Aorta (tissue), 5 donors: Measurements from ENCODE around the gene AAMP. TPM values are rescaled to one million over a fixed set of nuclear protein-coding genes. Genes with fewer than 3 reads are reported as not detected.
A peak's percentile ranks its signal among the peaks of the same experiment; 100 is the strongest.

Source experiments
- ATAC-seq: fragments of 200-7000 bp; cut with Tn5 transposase; one replicate; pipeline ENCODE4 v1.9.1; 2022; ENCODE audit warnings: moderate library complexity; ENCODE audit not compliant: low FRiP score
- DNase-seq, 2 donors: peaks; one replicate each; pipeline ENCODE4 v3.0.0-alpha.2; 2020
- H3K27ac ChIP-seq, 2 donors: one replicate each; pipeline ENCODE4 v1.5.1; 2013; ENCODE audit warnings: low read length in 2 of 2, mild to moderate bottlenecking in 2 of 2, moderate library complexity in 2 of 2, control low read depth in 1 of 2, inconsistent platforms in 1 of 2, low read depth in 1 of 2
- H3K27me3 ChIP-seq, 2 donors: one replicate each; pipeline ENCODE4 v1.6.1; 2013; ENCODE audit warnings: control low read depth in 1 of 2, low read length in 1 of 2, mild to moderate bottlenecking in 1 of 2, moderate library complexity in 1 of 2; ENCODE audit not compliant: insufficient read depth in 2 of 2, control insufficient read depth in 1 of 2
- H3K36me3 ChIP-seq, 2 donors: one replicate each; pipeline ENCODE4 v1.6.1; 2013; ENCODE audit warnings: control low read depth in 1 of 2, low read length in 1 of 2, mild to moderate bottlenecking in 1 of 2; ENCODE audit not compliant: insufficient read depth in 2 of 2, control insufficient read depth in 1 of 2
- H3K4me1 ChIP-seq, 2 donors: one replicate each; pipeline ENCODE4 v1.6.1; 2013; ENCODE audit warnings: low read length in 2 of 2, control low read depth in 1 of 2, mild to moderate bottlenecking in 1 of 2, moderate library complexity in 1 of 2; ENCODE audit not compliant: insufficient read depth in 2 of 2, control insufficient read depth in 1 of 2
- H3K4me3 ChIP-seq, 2 donors: one replicate each; pipeline ENCODE4 v1.5.1; 2013; ENCODE audit warnings: low read length in 2 of 2, control low read depth in 1 of 2, mild to moderate bottlenecking in 1 of 2
- H3K9me3 ChIP-seq: one replicate; pipeline ENCODE4 v1.6.1; 2013; ENCODE audit warnings: mild to moderate bottlenecking, low read length; ENCODE audit not compliant: control insufficient read depth
- WGBS, 2 donors: extraction: QIAGEN DNeasy Blood & Tissue Kit; methylation state at CpG; one replicate each; pipeline ENCODE4 v1.1.7; 2013; 5-methylcytosine and 5-hydroxymethylcytosine counted together
- intact Hi-C, 2 donors: fragments of 100-400 bp; cut with DNase I; formaldehyde crosslinking; loops; one replicate each; pipeline versions ENCODE4 v1.14.2 to v1.15.0; 2022
- polyA plus RNA-seq, 2 donors: library from polyadenylated mRNA; stranded (reverse); fragments of 200-250 nt; gene quantifications; one replicate each; pipeline ENCODE4 v1.2.3, GENCODE V29; 2013
- total RNA-seq, 2 donors: library from RNA; stranded (reverse); fragmentation: NEBNext Ultra II Directional; extraction: Animal tissue kit (Norgen Biotek cat#: 25700); gene quantifications; one replicate each; pipeline ENCODE4 v1.2.1, GENCODE V29; 2021
- donor health status: healthy with polysubstance abuse.
- donor health status: Bipolar disorder and iron deficiency.
- donor health status: DM: no; HTN: no; CAD: no.
- donor health status: DM: no; HTN: no; CAD: no.
- donor health status: DM: yes; HTN: yes; CAD: no.

The AAMP gene
- total and polyA plus RNA-seq, 4 donors = 50.8 to 80.9 (median 57.0) TPM

DNA sequence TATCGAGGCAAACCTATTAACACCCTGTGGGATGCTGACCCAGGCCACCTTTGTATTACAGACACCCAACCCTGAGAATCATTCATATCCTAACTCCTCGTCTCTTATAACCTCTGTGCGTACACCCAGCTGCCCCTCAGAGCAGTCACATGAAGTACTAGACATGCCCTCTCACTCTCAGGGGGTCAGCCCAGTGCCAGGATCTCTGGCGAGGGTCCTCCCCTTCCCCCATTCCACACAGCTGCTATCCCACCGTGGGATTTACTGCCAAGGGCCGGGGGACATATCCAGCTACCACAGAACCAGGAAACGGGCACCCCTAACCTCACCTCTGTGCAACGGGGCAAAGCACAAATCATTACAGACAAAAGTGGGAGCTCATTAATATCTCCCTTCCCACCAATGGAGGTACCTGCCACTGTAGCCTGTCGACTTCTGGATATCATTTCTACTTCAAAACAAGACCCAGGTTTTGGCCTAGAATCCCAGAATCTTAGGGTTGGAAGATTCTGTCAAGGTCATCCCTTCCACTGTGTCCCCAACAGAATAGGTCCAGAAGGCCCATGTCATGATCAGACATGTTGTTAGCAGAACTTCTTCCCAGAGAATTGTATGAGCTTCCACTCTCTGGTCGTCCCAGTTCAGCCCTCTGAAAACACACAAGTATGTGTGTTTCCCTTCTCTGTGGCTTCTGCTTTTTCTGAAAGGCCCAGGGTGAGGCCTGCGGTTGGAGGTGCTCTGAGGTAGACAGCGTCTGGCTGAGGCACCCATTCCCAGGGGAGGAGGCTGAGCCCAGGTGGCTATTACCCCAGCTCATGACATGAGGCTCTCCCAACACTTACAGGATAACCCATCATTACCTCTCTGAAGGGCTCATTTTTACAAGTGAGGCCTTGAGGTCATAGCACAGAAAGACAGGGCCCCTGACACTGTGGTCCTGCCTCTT lies 20.7 kb upstream of the AAMP start:
- intact Hi-C loops = loop anchor here in 1 of 2 donors (2.0 kb wide), 1 partner anchor 18 kb away; no protein-coding TSS in a partner anchor
- Histone ChIP-seq H3K4me1 (peaks cover 0 to 3% of the 10 kb centered on the region in 2 donors), H3K9me3 (no peaks in the 10 kb centered on the region), H3K27ac (peak overlapping the region; percentile 46 to 92), H3K36me3 (no peaks in the 10 kb centered on the region), H3K4me3 (peak overlapping the region; percentile 59 to 94), H3K27me3 (no peaks in the 10 kb centered on the region)
- WGBS, 2 donors = 8 to 12% methylated on average over 12 of the region's 12 CpGs
- DNase-seq (no peak), ATAC-seq (no peak)

DNA sequence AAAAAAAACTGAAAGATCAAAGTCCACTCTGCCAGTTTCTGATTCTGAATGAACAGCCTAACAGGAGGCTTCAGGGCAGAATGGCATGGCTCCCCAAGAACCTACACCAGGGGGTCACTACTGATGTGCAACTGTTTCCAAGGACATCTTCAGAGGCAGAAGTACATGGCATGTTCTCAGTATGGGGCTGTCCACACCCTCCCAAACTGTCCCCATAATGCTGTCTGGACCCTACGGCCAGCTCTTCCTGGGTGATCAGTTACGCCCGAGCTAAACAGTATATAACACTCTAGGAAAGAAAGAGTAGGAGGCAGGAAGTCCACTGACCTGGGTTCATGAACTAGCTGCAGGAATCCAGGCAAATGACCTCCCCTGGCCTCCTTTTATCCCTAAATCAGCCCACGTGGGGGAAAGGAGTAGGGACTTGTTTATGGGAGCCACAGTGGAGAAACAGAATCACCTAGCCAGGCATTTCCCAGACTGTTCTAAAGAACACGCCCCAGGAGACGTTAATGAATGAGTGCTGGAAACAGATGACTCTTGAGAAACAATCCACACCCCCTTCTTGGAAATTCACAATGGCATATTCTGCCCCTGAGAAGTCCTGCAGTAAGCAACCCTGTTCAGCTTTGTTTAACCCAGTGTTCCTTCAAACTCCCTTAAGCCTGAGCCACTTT lies 19.8 kb upstream of the AAMP start:
- DNase-seq (no peak), ATAC-seq (no peak)
- Histone ChIP-seq H3K4me3 (peak overlapping the region; percentile 31 to 59), H3K27ac (peak overlapping the region; percentile 32 to 92), H3K4me1 (peaks cover 0 to 3% of the 10 kb centered on the region in 2 donors), H3K9me3 (no peaks in the 10 kb centered on the region), H3K27me3 (no peaks in the 10 kb centered on the region), H3K36me3 (no peaks in the 10 kb centered on the region)
- WGBS, 2 donors = 8 to 14% methylated on average over 6 of the region's 6 CpGs
- intact Hi-C loops = loop anchor here in 1 of 2 donors (2.0 kb wide), 1 partner anchor 17 kb away; no protein-coding TSS in a partner anchor

- no peaks in the 10 kb centered on the region for H3K9me3 ChIP-seq
- WGBS, 2 donors = 1 to 2% methylated on average over 11 of the region's 11 CpGs
- H3K27ac ChIP-seq = peak overlapping the region; percentile 87 to 95
- no peaks in the 10 kb centered on the region for H3K36me3 ChIP-seq
- ATAC-seq (peak; percentile 90), DNase-seq (peak; percentile 94 to 95)
- H3K4me3 ChIP-seq = peak overlapping the region; percentile 23 to 72
- peaks cover 0 to 3% of the 10 kb centered on the region in 2 donors for H3K4me1 ChIP-seq
- H3K27me3 ChIP-seq = no peaks in the 10 kb centered on the region
- intact Hi-C loops = no loop called here
Measured at GRCh38 chr2:218286570-218287459, 16.9 kb upstream of the AAMP start.

GRCh38 chr2:218285604-218286003 lies 15.7 kb upstream of the AAMP start:
- Histone ChIP-seq H3K27me3 (no peaks in the 10 kb centered on the region), H3K4me3 (no peak overlapping the region), H3K4me1 (peaks cover 0 to 3% of the 10 kb centered on the region in 2 donors), H3K36me3 (peaks cover 0 to 1% of the 10 kb centered on the region in 2 donors), H3K9me3 (no peaks in the 10 kb centered on the region), H3K27ac (peak overlapping the region; percentile 85 to 91)
- DNase-seq (peak; percentile 86 to 92), ATAC-seq (peak; percentile 51)
- intact Hi-C loops = no loop called here
- 2 to 3% methylated on average over 6 of the region's 6 CpGs for WGBS, 2 donors

- Histone ChIP-seq H3K4me3 (peak overlapping the region in 1 of 2 donors; percentile 1), H3K27ac (peak overlapping the region in 1 of 2 donors; percentile 70), H3K27me3 (no peaks in the 10 kb centered on the region), H3K9me3 (no peaks in the 10 kb centered on the region), H3K4me1 (peaks cover 0 to 3% of the 10 kb centered on the region in 2 donors), H3K36me3 (peaks cover 0 to 8% of the 10 kb centered on the region in 2 donors)
- peak; percentile 30 for ATAC-seq
- intact Hi-C loops = no loop called here
- 25 to 32% methylated on average over 16 of the region's 16 CpGs for WGBS, 2 donors
- peak; percentile 79 to 87 for DNase-seq
Measured at GRCh38 chr2:218284106-218284811, 14.3 kb upstream of the AAMP start.

- no peaks in the 10 kb centered on the region for H3K27me3 ChIP-seq
- peaks cover 0 to 3% of the 10 kb centered on the region in 2 donors for H3K4me1 ChIP-seq
- peak overlapping the region; percentile 71 to 86 for H3K27ac ChIP-seq
- no peak overlapping the region for H3K4me3 ChIP-seq
- DNase-seq (peak; percentile 83 to 87), ATAC-seq (no peak)
- peaks cover 0 to 21% of the 10 kb centered on the region in 2 donors for H3K36me3 ChIP-seq
- H3K9me3 ChIP-seq = no peaks in the 10 kb centered on the region
- WGBS, 2 donors = 6% methylated on average over 16 to 17 of the region's 17 CpGs
- intact Hi-C loops = no loop called here
Measured at GRCh38 chr2:218282173-218282991, 12.4 kb upstream of the AAMP start.

GRCh38 chr2:218281449-218281848 lies 11.5 kb upstream of the AAMP start:
- Histone ChIP-seq H3K36me3 (peaks cover 3 to 21% of the 10 kb centered on the region in 2 donors), H3K27me3 (no peaks in the 10 kb centered on the region), H3K27ac (peak overlapping the region; percentile 71 to 86), H3K9me3 (no peaks in the 10 kb centered on the region), H3K4me3 (no peak overlapping the region), H3K4me1 (peaks cover 0 to 3% of the 10 kb centered on the region in 2 donors)
- intact Hi-C loops = no loop called here
- 6 to 11% methylated on average over 3 of the region's 3 CpGs for WGBS, 2 donors
- ATAC-seq (no peak), DNase-seq (peak in 1 of 2 donors; percentile 56)
